GM15510 (cell line): ENCODE data around the gene DNAJA1.

Experiments
- POLR2A ChIP-seq: IDR thresholded peaks from 3 replicates; pipeline ENCODE4 v1.6.1; 2011; ENCODE audit warnings: borderline replicate concordance; ENCODE audit not compliant: insufficient read length; ENCODE audit errors: extremely low read depth

DNAJA1 gene

GRCh38 chr9:33046061-33046460, 21.0 kb downstream of the DNAJA1 start:
- TF ChIP-seq POLR2A: no peak

GRCh38 chr9:33048054-33048465, 23.0 kb downstream of the DNAJA1 start:
- no peak for TF ChIP-seq POLR2A

- TF ChIP-seq POLR2A: no peak
Observed at GRCh38 chr9:33049680-33050361, 24.7 kb downstream of the DNAJA1 start.

GRCh38 chr9:33051144-33051543, 26.1 kb downstream of the DNAJA1 start:
- no peak for TF ChIP-seq POLR2A

- TF ChIP-seq POLR2A: no peak
Observed at GRCh38 chr9:33065157-33066076, 40.3 kb downstream of the DNAJA1 start.

GRCh38 chr9:33068991-33069390, 43.9 kb downstream of the DNAJA1 start:
- no peak for TF ChIP-seq POLR2A

- peak; percentile 64 for TF ChIP-seq POLR2A
Observed at GRCh38 chr9:33076046-33077004, 51.3 kb downstream of the DNAJA1 start, which contains the start of gene SMU1. TSS of gene SMU1 (minus strand) at chr9:33076674. CDS start at chr9:33076608, 66 bp downstream.

- TF ChIP-seq POLR2A: no peak
Observed at GRCh38 chr9:33080534-33080933, 55.5 kb downstream of the DNAJA1 start.

GRCh38 chr9:33081128-33081851, 56.2 kb downstream of the DNAJA1 start:
- no peak for TF ChIP-seq POLR2A

GRCh38 chr9:33082128-33082527, 57.1 kb downstream of the DNAJA1 start:
- TF ChIP-seq POLR2A: no peak

- TF ChIP-seq POLR2A: no peak
Observed at GRCh38 chr9:33082538-33083326, 57.7 kb downstream of the DNAJA1 start.
